Measurements from ENCODE around the gene CHPF. TPM values are rescaled to one million over a fixed set of nuclear protein-coding genes. Genes with fewer than 3 reads are reported as not detected.

CHPF gene
- total and polyA plus RNA-seq, 7 donors: 8.4 to 14.2 (median 12.6) TPM

GRCh38 chr2:219531639-219532377 is 11.8 kb downstream of the CHPF start:
- Histone ChIP-seq H3K4me1 (no peaks in the 10 kb centered on the region), H3K4me3 (no peak overlapping the region), H3K27ac (no peak overlapping the region), H3K36me3 (ENCODE audit: insufficient read depth in 1 of 2, low read depth in 1 of 2) (no peaks in the 10 kb centered on the region), H3K9me3 (no peaks in the 10 kb centered on the region), H3K27me3 (ENCODE audit: insufficient read depth in 3 of 3, low read length in 2 of 3) (peaks cover 0 to 12% (median 0%) of the 10 kb centered on the region in 3 donors)
- WGBS, 3 donors: 77 to 86% (median 80%) methylated on average over 20 of the region's 20 CpGs
- intact Hi-C loops (cut with DNase I): loop anchor here (2.0 to 10.0 kb wide), 3 partner anchors 37 to 367 kb away; partner anchors contain the start of gene NHEJ1 (in 1 of the 2)
- no peak for ATAC-seq
- no peak for DNase-seq
- no peak for TF ChIP-seq CTCF (IDR thresholded peaks at IDR 0.05)

GRCh38 chr2:219530048-219530963 is 13.3 kb downstream of the CHPF start:
- H3K36me3 ChIP-seq (ENCODE audit: insufficient read depth in 1 of 2, low read depth in 1 of 2): no peaks in the 10 kb centered on the region
- peaks cover 0 to 12% (median 0%) of the 10 kb centered on the region in 3 donors for H3K27me3 ChIP-seq (ENCODE audit: insufficient read depth in 3 of 3, low read length in 2 of 3)
- ATAC-seq: peak; percentile 91 to 97 (median 92)
- WGBS, 3 donors: 14 to 17% (median 14%) methylated on average over 18 to 21 of the region's 21 CpGs
- peak overlapping the region; percentile 35 for H3K4me3 ChIP-seq
- H3K27ac ChIP-seq: no peak overlapping the region
- DNase-seq: peak; percentile 81 to 95
- no peaks in the 10 kb centered on the region for H3K9me3 ChIP-seq
- no peaks in the 10 kb centered on the region for H3K4me1 ChIP-seq
- peak; percentile 97 for TF ChIP-seq CTCF (IDR thresholded peaks at IDR 0.05)
- intact Hi-C loops (cut with DNase I): loop anchor here (2.0 to 10.0 kb wide), 3 partner anchors 36 to 366 kb away; partner anchors contain the start of gene NHEJ1 (in 1 of the 2)

- Histone ChIP-seq H3K4me1 (no peaks in the 10 kb centered on the region), H3K9me3 (no peaks in the 10 kb centered on the region), H3K36me3 (ENCODE audit: insufficient read depth in 1 of 2, low read depth in 1 of 2) (no peaks in the 10 kb centered on the region), H3K27ac (no peak overlapping the region), H3K27me3 (ENCODE audit: insufficient read depth in 3 of 3, low read length in 2 of 3) (peaks cover 0 to 32% (median 5%) of the 10 kb centered on the region in 3 donors), H3K4me3 (no peak overlapping the region)
- DNase-seq (no peak), ATAC-seq (no peak)
- WGBS, 3 donors: 54 to 61% (median 58%) methylated on average over 5 of the region's 5 CpGs
- intact Hi-C loops (cut with DNase I): loop anchor here in 1 of 2 donors (1.0 to 5.0 kb wide), 2 partner anchors 50 to 124 kb away; no protein-coding TSS in a partner anchor
- TF ChIP-seq CTCF (IDR thresholded peaks at IDR 0.05): no peak
These were observed 16.1 kb downstream of the CHPF start for GRCh38 chr2:219527472-219527871.

GRCh38 chr2:219527076-219527394 is 16.6 kb downstream of the CHPF start:
- Histone ChIP-seq H3K27ac (no peak overlapping the region), H3K27me3 (ENCODE audit: insufficient read depth in 3 of 3, low read length in 2 of 3) (peaks cover 0 to 35% (median 7%) of the 10 kb centered on the region in 3 donors), H3K9me3 (no peaks in the 10 kb centered on the region), H3K4me3 (no peak overlapping the region), H3K36me3 (ENCODE audit: insufficient read depth in 1 of 2, low read depth in 1 of 2) (no peaks in the 10 kb centered on the region), H3K4me1 (no peaks in the 10 kb centered on the region)
- DNase-seq (no peak), ATAC-seq (peak in 1 of 4 donors; percentile 45)
- no peak for TF ChIP-seq CTCF (IDR thresholded peaks at IDR 0.05)
- 27 to 44% (median 32%) methylated on average over 6 of the region's 6 CpGs for WGBS, 3 donors
- intact Hi-C loops (cut with DNase I): loop anchor here in 1 of 2 donors (1.0 to 5.0 kb wide), 2 partner anchors 50 to 124 kb away; no protein-coding TSS in a partner anchor
